HepG2 (cell line): ENCODE measurements around the gene FERMT2. TPM values are rescaled to one million over a fixed set of nuclear protein-coding genes. Genes with fewer than 3 reads are reported as not detected.

Experiments used
- AGO2 ChIP-seq: fragments of 200-400 bp; formaldehyde crosslinking; optimal IDR thresholded peaks from 2 replicates; pipeline ENCODE3; 2017; ENCODE audit warnings: mild to moderate bottlenecking, low read depth, low read length, moderate library complexity
- BCL6 ChIP-seq: IDR thresholded peaks from 2 replicates; pipeline ENCODE4 v1.6.1; 2016; ENCODE audit warnings: missing genetic modification reagents, missing compliant biosample characterization
- HOXA5 ChIP-seq: sonication (generic); formaldehyde crosslinking; IDR thresholded peaks from 2 replicates; pipeline ENCODE4 v1.4.0; 2020; ENCODE audit warnings: missing genetic modification reagents
- IKZF4 ChIP-seq: sonication (generic); formaldehyde crosslinking; IDR thresholded peaks from 2 replicates; pipeline ENCODE4 v1.5.1; 2020; ENCODE audit warnings: borderline replicate concordance, mild to moderate bottlenecking, low read depth, missing genetic modification reagents; ENCODE audit errors: not compliant biosample characterization
- MYC ChIP-seq: sonication (generic); formaldehyde crosslinking; IDR thresholded peaks from 2 replicates; pipeline ENCODE4 v1.9.0; 2021; ENCODE audit warnings: missing genetic modification reagents, borderline replicate concordance
- PCBP1 ChIP-seq: fragments of 200-400 bp; formaldehyde crosslinking; IDR thresholded peaks from 2 replicates; pipeline ENCODE4 v1.6.1; 2017; ENCODE audit warnings: mild to moderate bottlenecking, low read depth, low read length, borderline replicate concordance
- POLR2AphosphoS5 ChIP-seq: IDR thresholded peaks from 2 replicates; pipeline ENCODE4 v1.6.1; 2012; ENCODE audit warnings: low read depth, low read length
- PRPF4 ChIP-seq: fragments of 200-400 bp; formaldehyde crosslinking; IDR thresholded peaks from 2 replicates; pipeline ENCODE4 v1.6.1; 2016; ENCODE audit warnings: low read length, low read depth; ENCODE audit not compliant: poor library complexity, severe bottlenecking
- RFX5 ChIP-seq: IDR thresholded peaks from 2 replicates; pipeline ENCODE4 v1.6.1; 2011; ENCODE audit warnings: low read depth, low read length, improper control_type of control experiment
- SSRP1 ChIP-seq: IDR thresholded peaks from 2 replicates; pipeline ENCODE4 v1.6.1; 2016; ENCODE audit warnings: control low read depth
- TBP ChIP-seq: sonication (generic); formaldehyde crosslinking; IDR thresholded peaks from 2 replicates; pipeline ENCODE4 v1.5.0; 2020; ENCODE audit warnings: missing genetic modification reagents
- XRCC5 ChIP-seq: fragments of 200-400 bp; formaldehyde crosslinking; optimal IDR thresholded peaks from 2 replicates; pipeline ENCODE3; 2017; ENCODE audit warnings: mild to moderate bottlenecking, low read length
- ZFP1 ChIP-seq: IDR thresholded peaks from 2 replicates; pipeline ENCODE4 v1.6.1; 2016
- ZFP90 ChIP-seq: sonication (generic); formaldehyde crosslinking; IDR thresholded peaks from 2 replicates; pipeline ENCODE4 v1.8.0; 2022; ENCODE audit warnings: missing genetic modification reagents, mild to moderate bottlenecking, inconsistent platforms, borderline replicate concordance
- ZNF263 ChIP-seq: sonication (generic); formaldehyde crosslinking; IDR thresholded peaks from 2 replicates; pipeline ENCODE4 v1.4.0; 2020; ENCODE audit warnings: missing genetic modification reagents
- ZNF335 ChIP-seq: sonication (generic); formaldehyde crosslinking; IDR thresholded peaks from 2 replicates; pipeline ENCODE4 v1.4.0; 2020; ENCODE audit warnings: missing genetic modification reagents
- ZNF382 ChIP-seq: sonication (generic); formaldehyde crosslinking; IDR thresholded peaks from 2 replicates; pipeline ENCODE4 v1.5.0; 2020; ENCODE audit warnings: missing genetic modification reagents, mild to moderate bottlenecking, borderline replicate concordance
- ZNF512B ChIP-seq: sonication (generic); formaldehyde crosslinking; IDR thresholded peaks from 2 replicates; pipeline ENCODE4 v1.5.1; 2020; ENCODE audit warnings: missing genetic modification reagents, mild to moderate bottlenecking, borderline replicate concordance
- ZNF572 ChIP-seq: sonication (generic); formaldehyde crosslinking; IDR thresholded peaks from 2 replicates; pipeline ENCODE4 v1.5.1; 2020; ENCODE audit warnings: mild to moderate bottlenecking, missing genetic modification reagents
- ZNF672 ChIP-seq: sonication (generic); formaldehyde crosslinking; IDR thresholded peaks from 2 replicates; pipeline ENCODE4 v1.8.1; 2022; ENCODE audit warnings: missing genetic modification reagents
- ZNF782 ChIP-seq: sonication (generic); formaldehyde crosslinking; IDR thresholded peaks from 2 replicates; pipeline ENCODE4 v1.4.0; 2020; ENCODE audit warnings: missing genetic modification reagents, mild to moderate bottlenecking, borderline replicate concordance
- ZSCAN20 ChIP-seq: sonication (generic); formaldehyde crosslinking; IDR thresholded peaks from 2 replicates; pipeline ENCODE4 v1.4.0; 2020; ENCODE audit warnings: missing genetic modification reagents, mild to moderate bottlenecking, borderline replicate concordance
- polyA plus RNA-seq, 8 experiments: library from polyadenylated mRNA; depleted of rRNA in 3 of 8; stranded (reverse) in 7 of 8; unstranded in 1 of 8; fragments of >200 nt; fragmentation: Illumina TruSeq in 4 of 8; extraction: Trizol in 4 of 8; gene quantifications; 2 replicates each; pipeline versions ENCODE4 v1.2.1 to v1.2.3, GENCODE V29; 2011 to 2016; ENCODE audit warnings: low read depth in 4 of 8, missing spikeins in 1 of 8, mixed read lengths in 1 of 8; ENCODE audit not compliant: insufficient read depth in 1 of 8
- total RNA-seq, 5 experiments: library from RNA; depleted of rRNA; stranded (reverse); fragments of >200 nt; fragmentation: Illumina TruSeq; extraction: Trizol; gene quantifications; 2 replicates each; pipeline ENCODE4 v1.2.3, GENCODE V29; 2016; ENCODE audit warnings: low read depth in 1 of 5
- TF ChIP-seq, protein P1 (sequence below): sonication (generic); formaldehyde crosslinking; IDR thresholded peaks from 2 replicates; pipeline ENCODE4 v1.4.0; 2020; ENCODE audit warnings: mild to moderate bottlenecking, missing genetic modification reagents
- TF ChIP-seq, protein P2 (sequence below): IDR thresholded peaks from 2 replicates; pipeline ENCODE4 v1.6.1; 2016; ENCODE audit warnings: missing biosample characterization, missing genetic modification reagents, low read depth
- TF ChIP-seq, protein P3 (sequence below): sonication (generic); formaldehyde crosslinking; IDR thresholded peaks from 2 replicates; pipeline ENCODE4 v1.5.1; 2020; ENCODE audit warnings: mild to moderate bottlenecking, moderate library complexity, missing genetic modification reagents

The FERMT2 gene
- total and polyA plus RNA-seq, 2 of the 13 experiments (the other 11 are each of a cell fraction or from before 2014, with no cell fraction given): 36.2 to 60.4 TPM

GRCh38 chr14:52821805-52822250 lies 129.0 kb downstream of the FERMT2 start (continued):
- TF ChIP-seq ZNF512B (CRISPR knock-in tag) (peak; percentile 65; the same call in 1 of the 2 replicates), ZSCAN20 (CRISPR knock-in tag) (no peak), PCBP1 (no peak), ZFP1 (CRISPR knock-in tag) (peak; percentile 81), MYC (CRISPR knock-in tag) (no peak), ZNF572 (CRISPR knock-in tag) (no peak), IKZF4 (CRISPR knock-in tag) (no peak), ZFP90 (no peak), TBP (CRISPR knock-in tag) (no peak), ZNF672 (CRISPR knock-in tag) (no peak), BCL6 (CRISPR knock-in tag) (peak; percentile 98), ZNF335 (CRISPR knock-in tag) (no peak), ZNF782 (CRISPR knock-in tag) (no peak), ZNF382 (CRISPR knock-in tag) (no peak), PRPF4 (no peak), POLR2AphosphoS5 (no peak), XRCC5 (no peak), ZNF263 (CRISPR knock-in tag) (no peak), AGO2 (no peak), SSRP1 (peak; percentile 20; the same call in 1 of the 2 replicates), HOXA5 (no peak), RFX5 (no peak)
- TF ChIP-seq, protein P1, sequence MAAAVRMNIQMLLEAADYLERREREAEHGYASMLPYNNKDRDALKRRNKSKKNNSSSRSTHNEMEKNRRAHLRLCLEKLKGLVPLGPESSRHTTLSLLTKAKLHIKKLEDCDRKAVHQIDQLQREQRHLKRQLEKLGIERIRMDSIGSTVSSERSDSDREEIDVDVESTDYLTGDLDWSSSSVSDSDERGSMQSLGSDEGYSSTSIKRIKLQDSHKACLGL (CRISPR knock-in tag): no peak
- TF ChIP-seq, protein P2, sequence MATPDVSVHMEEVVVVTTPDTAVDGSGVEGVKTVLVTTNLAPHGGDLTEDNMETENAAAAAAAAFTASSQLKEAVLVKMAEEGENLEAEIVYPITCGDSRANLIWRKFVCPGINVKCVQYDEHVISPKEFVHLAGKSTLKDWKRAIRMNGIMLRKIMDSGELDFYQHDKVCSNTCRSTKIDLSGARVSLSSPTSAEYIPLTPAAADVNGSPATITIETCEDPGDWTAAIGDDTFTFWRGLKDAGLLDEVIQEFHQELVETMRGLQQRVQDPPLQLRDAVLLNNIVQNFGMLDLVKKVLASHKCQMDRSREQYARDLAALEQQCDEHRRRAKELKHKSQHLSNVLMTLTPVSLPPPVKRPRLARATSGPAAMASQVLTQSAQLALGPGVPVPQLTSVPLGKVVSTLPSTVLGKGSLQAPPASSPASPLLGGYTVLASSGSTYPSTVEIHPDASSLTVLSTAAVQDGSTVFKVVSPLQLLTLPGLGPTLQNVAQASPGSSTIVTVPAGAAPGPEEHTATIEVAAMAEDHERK (CRISPR knock-in tag): no peak
- TF ChIP-seq, protein P3, sequence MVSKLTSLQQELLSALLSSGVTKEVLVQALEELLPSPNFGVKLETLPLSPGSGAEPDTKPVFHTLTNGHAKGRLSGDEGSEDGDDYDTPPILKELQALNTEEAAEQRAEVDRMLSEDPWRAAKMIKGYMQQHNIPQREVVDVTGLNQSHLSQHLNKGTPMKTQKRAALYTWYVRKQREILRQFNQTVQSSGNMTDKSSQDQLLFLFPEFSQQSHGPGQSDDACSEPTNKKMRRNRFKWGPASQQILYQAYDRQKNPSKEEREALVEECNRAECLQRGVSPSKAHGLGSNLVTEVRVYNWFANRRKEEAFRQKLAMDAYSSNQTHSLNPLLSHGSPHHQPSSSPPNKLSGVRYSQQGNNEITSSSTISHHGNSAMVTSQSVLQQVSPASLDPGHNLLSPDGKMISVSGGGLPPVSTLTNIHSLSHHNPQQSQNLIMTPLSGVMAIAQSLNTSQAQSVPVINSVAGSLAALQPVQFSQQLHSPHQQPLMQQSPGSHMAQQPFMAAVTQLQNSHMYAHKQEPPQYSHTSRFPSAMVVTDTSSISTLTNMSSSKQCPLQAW (CRISPR knock-in tag): peak; percentile 67; the same call in 1 of the 2 replicates
